IPS-NIHi7 (cell line): Measurements from ENCODE around the gene GPT2.

Experiments
- DNase-seq: peaks from one replicate; pipeline ENCODE4 v3.0.0; 2012; ENCODE audit warnings: mixed read lengths; ENCODE audit errors: extremely low spot score

The GPT2 gene

DNA sequence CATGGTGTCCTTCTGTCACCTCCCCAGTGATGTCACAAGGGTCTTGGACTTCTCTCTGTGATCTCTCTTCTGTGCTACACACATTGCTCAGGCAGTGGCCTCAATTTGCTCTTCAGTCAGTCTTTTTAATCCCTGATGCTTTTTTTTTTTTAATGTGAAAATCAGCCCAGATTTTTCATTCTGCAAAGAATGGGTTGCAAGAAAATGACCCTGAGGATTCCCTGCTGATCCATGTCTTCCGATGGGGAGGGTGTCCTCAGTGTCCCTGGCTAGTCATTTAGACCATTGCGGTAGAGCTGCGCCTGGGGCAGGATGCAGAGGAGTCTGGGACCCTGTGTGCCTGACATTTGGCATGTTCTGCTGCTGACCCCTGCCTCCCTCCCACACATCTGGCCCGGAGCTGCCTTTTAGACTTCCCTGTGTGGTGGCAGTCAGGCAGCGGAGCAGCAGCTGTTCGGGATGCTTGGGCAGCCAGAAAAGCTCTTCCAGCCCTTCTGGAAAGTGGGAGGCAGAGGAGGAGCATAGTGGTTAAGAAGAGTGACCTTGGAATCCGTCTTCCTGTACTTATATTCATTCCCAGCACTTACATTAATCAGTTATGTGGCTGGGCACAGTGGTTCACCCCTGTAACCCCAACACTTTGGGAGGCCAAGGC lies 12.3 kb downstream of the GPT2 start:
- DNase-seq: no peak

DNA sequence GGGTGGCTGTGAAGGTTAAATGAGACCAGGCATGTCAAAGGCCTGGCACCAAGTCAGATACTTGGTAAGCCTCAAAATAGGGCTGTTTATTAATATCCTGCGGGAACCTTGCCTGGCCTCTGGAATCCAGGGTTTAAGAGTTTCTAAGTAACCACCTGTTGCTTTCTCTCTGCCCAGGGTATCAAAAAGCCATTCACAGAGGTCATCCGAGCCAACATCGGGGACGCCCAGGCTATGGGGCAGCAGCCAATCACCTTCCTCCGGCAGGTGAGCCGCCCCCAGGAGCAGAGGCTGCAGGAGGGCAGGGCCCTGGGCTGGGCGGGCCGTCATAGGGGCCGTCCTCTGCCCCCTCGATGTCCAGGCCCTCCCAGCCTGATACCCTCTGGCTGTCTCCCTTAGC lies 13.3 kb downstream of the GPT2 start:
- no peak for DNase-seq

DNA sequence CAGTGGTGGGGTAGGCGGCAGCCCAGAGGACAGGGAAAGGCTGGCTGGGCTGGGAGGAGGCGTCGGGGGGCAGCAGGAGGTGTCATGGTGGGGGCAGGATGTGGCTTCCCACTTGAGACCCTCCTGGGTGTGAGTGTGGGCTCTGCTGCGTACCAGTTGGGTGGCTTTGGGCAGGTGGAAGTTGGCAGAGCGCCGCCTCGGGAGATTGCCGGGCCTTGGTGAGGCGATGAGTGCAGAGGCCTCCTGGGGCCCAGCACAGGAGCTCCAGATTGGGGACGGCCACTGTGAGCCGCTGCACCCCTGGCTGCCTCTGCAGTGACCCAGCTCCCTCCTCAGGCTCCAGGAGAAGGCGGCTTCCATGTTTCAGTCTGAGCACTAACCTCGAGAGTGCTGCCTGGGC lies 13.8 kb downstream of the GPT2 start:
- DNase-seq: no peak

DNA sequence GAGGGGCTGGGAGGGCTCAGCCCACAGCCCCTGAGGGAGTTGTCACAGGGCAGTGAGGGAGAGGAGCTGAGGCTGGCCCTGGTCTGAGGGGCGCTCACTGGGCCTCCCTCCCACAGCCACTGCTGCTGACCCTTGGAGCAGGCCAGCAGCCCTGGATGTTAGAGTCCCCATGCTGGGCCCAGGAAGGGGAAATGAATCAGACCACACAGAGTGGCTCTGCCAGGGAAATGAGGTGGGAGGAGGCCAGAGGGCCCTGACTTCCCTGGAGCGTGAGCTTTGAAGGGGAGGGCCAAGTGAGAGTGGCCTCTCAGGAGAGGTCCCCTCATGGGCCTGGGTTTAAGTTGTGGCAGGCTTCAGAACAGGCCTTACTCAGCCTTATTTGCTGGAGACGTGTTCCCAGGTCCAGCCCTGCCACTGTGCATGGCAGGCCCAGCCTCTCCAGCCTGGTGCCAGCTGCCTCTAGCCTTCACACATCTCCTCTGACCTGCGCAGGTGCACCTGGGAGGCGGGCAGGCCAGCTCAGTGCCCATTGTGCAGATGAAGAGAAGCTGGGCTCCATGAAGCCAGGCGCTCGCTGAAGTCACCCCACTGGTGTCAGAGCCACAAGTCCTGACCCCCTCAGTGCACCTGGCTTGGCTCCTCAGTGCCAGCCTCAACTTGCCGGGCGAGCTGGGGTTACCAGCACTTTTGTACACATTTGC lies 15.4 kb downstream of the GPT2 start:
- no peak for DNase-seq

DNA sequence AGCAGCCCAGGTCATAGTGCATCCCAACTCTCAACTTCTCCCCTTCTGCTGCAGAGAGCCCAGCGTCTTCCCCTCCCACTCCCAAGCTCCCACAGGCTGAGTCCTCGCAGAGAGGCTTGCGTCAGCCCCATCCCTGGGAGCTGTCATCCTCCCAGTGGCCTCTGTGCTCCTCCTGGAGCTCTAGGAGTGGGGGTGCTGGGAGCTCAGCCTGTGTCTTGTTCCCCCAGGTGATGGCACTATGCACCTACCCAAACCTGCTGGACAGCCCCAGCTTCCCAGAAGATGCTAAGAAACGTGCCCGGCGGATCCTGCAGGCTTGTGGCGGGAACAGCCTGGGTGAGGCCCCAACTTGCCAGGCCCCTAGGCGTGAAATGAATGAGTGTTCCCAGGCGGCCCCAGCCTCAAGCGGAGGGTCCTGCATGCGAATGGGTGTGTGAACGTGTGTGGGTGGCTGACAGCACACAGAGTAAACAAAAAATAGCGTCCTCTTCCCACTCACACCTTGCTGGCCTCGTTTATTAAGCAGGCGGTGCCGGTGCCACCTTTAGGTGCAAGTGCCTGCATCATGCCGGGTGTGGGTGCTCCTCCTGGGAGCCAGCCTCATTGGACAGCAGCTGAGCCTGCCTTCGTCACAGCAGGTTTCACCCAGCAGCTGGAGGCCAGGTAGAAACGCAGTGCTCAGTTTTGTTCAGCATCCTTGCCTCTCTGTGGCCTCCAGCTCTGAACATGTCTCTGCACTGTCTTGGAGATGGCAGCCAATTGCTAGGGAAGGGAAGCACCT lies 16.5 kb downstream of the GPT2 start:
- DNase-seq: no peak

DNA sequence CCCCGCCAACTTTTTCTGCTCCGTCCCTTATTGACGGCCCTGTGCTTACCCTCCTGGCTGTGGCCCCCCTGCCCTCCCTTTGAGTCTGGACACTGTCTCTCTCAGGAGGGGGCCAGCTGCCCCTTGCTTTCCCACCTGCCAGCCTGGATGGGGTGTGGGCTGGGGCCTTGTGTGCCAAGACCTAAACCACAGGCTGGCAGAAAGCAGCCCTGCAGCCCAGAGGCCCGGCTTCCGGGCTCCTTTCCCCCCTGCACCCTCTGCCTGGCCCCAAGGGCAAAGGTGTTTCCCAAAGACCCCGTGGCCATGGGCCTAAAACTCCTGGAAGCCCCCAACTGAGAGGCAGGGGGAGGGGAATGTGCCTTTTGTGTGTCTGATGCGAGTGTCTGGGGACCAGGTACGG lies 17.5 kb downstream of the GPT2 start:
- DNase-seq: no peak

DNA sequence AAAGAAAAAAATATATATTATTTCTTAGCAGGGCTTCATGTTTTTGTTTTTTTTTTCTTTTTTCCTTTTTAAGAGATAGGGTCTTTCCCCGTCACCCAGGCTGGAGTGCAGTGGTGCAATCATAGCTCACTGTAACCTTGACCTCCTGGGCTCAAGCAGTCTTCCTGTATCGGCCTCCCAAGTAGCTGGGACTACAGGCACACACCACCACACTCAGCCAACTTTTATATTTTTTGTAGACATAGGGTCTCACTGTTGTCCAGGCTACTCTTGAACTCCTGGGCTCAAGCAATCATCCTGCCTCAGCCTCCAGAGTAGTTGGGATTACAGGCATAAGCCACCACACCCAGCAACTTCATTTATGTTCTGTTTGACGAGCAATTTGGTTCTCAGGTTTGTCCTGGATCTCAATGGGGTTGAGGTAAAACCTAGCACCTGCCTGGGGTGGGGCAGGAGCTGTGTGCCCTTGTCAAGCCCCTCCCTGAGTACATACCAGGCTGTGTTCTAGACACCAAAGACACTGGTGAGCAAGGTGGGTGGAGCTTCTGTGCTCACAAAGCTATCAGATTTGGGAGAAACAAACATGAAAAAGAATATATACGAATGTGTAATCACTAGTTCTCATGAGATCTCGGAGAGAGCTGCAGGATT lies 19.2 kb downstream of the GPT2 start:
- no peak for DNase-seq

DNA sequence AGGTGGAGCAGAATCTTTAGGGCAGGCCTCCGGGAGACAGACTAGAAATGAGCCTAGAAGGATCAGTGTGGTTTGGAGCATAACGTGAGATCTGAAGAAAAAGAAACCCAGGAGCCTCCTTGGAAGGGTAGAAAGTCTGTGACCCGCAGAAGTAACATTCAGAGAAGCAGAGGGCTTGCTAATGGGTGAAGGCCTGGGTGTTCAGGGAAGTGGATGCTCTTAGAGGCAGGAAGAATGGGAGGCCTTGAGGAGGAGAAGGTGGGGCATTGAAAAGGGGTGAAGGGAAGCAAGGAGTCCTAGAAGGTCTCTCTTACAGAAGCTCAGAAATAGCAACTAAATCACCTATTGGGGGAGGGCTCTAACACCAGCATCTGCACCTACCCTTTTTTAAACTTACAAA lies 20.3 kb downstream of the GPT2 start:
- DNase-seq: no peak

DNA sequence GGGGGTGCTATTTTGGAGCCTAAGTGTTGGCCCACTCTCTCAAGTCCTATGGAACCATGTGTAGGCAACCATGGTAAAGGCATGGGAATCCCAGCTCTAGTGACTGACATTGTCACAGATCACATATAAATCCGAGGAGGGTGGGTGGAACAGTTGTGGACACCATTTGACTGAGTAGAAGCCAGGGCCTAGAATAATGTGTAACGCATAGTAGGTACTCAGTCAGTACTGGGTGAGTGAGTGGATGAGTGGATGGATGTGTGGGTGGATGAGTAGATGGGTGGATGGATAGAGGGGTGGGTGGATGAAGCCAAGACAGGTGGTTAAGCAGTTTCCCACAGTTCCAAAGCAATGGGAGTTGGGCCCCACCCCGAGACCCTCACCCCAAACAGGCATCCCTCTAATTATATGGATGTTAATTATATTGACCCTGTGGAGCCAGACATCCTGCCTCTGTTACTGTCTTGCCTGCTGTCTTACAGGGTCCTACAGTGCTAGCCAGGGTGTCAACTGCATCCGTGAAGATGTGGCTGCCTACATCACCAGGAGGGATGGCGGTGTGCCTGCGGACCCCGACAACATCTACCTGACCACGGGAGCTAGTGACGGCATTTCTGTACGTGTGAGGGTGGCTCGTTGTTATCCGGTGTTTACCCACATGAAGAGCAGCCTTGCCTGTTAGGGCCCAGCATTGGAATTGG lies 22.3 kb downstream of the GPT2 start:
- no peak for DNase-seq

DNA sequence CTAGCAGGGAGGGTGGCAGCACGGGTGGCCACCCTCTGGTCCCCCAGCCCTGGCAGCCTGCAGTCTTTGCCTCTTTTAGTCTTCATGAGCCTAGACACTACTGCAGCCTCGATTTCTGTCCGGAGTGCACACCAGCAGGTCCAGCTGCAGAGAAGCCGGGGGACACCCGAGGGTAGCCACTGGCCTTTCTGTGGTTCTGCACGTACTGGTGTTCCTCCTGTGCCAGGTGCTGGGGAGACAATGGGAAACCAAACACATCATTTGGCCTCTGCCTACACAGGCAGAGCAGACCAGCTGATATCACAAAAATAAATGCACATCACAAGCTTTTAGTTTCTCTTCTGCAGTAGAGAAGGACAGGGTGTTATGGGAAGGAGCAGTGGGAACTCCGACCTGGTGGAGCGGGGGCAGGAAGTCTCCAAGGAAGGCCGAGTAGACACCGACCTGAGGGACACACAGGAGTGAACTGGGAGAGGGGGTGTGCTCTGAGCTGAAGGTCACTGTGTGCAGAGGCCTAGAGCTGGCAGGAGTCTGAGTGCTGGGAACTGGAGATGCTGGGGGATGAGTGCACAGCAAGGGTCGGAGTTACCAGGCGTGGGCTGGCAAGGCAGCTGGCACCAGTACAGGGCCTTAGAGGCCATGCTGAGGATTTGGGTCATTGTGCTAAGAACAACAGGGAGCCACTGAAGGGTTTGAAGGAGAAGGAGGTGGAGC lies 23.1 kb downstream of the GPT2 start:
- DNase-seq: no peak

DNA sequence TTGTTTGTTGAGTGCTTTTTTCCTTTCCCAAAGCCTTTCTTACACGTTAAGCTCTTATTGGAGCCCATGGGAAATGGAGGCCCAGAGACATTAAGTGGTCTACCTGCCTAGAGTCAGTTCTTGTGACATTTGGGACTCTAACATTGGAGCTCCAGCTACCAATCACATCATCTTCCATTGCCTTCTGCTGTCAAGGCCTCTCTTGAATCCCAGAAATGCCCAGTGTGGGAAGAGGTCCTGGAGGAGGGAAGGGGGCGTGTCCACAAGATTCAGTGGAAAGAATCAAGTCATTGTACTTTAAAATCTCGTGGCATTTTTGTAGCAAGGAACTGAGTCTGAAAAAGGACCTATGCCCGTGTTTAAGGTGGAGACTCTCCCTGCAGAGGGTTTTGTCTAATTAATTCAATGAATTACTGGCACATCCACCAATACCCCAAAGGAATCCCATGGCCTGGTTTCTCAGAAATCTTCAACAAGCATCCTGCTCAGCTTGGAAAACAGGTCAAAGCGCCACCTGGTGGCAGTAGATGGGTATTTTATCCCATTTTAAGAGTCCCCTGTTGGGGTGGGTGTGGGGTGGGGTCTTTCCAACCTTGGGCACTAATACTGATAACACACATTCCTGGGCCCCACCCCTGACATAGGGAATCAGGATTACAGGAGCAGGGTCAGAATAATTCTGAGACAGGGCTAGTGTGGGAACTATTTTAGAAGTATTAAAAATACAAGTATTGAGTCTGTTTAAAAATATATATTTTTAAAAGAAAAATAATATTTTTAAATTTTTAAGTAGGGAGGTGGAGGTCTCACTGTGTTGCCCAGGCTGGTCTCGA lies 24.6 kb downstream of the GPT2 start:
- peak; percentile 86 for DNase-seq

DNA sequence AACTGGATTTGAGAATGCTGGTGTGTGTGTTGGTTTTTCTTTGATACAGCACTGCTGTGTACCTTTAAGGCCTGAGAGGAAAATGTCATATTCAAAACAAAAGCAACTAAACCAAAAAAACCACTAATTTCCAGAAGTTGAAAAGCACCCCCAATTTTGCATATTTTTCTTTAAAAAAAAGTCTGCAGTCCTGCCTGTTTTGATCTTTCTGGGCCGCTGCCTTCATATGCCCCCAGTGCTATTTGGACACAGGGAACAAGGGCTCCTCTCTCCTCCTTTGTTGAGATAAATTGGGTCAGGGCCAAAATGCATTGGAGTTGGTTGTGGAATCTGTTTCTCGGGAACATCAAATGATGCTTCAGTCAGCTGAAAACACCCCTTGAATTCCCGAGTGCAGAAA lies 26.9 kb downstream of the GPT2 start:
- no peak for DNase-seq

DNA sequence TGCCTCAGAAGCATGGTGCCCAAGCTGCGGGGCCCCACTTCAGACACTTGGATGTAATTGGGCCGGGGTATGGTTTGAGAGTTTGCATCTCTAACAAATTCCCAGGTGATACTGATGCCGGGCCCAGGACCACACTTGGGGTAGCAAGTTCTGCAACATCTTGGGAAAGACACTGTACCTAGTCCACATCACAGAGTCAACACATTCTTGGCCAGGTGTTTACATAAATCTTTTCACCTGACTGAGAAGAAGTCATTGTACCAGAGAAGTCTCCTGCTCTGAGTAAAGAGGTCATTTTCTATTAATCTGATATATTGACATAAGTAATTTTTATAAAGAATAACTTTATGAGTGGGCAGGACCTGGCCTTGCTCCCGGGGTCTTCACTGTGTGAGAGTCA lies 27.5 kb downstream of the GPT2 start:
- no peak for DNase-seq

DNA sequence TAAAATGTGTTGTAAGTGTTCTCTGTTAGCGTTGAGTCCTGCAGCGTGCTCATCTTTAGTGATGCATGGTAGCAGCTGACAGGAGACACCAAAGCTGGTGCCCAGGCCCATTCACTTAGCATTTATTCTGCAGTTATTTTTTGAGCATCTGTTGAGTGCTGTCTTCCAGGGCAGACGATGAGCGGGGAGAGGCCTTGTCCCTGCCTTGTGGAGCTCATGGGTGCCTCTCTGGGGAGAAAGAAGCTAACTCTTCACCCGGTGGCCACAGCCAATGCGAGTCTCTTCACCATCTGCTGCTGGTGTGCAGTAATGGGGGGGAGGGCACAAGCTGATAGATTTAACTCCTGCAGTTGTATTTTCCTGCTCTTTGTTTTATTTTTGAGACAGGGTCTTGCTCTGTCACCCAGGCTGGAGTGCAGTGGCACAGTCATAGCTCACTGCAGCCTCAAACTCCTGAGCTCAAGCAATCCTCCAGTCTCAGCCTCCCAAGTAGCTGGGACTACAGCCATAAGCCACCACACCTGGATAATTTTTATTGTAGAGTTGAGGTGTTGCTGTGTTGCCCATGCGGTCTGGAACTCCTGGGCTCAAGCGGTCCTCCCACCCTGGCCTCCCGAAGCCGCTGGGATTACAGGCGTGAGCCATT lies 30.5 kb downstream of the GPT2 start:
- DNase-seq: no peak

DNA sequence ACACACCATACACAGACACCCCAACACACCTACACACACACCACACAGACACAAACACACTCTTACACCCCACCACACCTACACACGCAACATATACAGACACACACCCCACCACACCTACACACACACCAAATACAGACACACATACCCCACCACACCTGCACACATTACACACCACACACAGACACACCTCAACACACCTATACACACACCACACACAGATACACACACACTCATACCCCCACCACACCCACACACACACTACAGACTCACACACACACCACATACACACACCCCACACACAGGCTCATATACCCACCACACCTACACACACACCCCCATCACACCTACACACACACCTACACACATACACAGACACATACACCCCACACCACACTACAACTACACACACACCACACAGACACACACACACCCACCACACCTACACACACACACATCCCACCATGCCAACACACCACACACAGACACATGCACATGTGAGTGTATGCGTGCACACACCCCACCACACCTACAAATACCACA lies 31.4 kb downstream of the GPT2 start:
- no peak for DNase-seq

DNA sequence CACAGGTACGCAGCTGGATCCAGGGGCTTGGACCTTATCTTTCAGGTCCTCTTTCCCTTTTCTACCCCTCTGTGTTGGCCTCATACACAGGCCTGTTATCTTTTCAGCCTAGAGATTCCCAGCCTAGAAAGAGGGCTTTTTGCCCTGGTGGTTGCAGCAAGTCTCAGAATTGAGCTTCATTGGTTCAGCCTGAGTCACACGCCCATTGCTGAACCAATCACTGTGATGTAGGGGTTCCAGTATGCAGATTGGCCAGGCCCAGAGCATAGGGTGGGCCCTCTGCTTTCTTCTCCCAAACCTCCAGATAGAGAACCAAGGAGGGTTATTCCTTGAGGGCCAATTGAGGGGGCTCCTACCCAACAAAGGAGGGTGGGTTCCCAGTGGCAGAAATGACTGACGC lies 32.8 kb downstream of the GPT2 start:
- DNase-seq: peak; percentile 66

DNA sequence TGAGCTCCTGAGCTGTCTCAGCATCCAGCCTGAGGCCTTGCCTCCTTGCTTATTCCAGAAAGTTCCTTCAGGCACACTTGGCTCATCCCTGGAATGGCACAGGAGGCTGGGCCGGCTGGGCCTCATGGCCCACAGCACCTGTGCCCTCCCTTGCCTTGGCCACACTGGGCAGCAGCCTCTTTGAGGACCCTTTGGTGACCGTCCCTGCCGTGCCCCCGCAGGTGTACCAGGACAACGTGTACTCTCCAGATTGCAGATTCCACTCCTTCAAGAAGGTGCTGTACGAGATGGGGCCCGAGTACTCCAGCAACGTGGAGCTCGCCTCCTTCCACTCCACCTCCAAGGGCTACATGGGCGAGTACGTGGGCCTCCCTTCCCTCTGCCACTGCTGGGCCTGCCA lies 34.2 kb downstream of the GPT2 start:
- DNase-seq: no peak

DNA sequence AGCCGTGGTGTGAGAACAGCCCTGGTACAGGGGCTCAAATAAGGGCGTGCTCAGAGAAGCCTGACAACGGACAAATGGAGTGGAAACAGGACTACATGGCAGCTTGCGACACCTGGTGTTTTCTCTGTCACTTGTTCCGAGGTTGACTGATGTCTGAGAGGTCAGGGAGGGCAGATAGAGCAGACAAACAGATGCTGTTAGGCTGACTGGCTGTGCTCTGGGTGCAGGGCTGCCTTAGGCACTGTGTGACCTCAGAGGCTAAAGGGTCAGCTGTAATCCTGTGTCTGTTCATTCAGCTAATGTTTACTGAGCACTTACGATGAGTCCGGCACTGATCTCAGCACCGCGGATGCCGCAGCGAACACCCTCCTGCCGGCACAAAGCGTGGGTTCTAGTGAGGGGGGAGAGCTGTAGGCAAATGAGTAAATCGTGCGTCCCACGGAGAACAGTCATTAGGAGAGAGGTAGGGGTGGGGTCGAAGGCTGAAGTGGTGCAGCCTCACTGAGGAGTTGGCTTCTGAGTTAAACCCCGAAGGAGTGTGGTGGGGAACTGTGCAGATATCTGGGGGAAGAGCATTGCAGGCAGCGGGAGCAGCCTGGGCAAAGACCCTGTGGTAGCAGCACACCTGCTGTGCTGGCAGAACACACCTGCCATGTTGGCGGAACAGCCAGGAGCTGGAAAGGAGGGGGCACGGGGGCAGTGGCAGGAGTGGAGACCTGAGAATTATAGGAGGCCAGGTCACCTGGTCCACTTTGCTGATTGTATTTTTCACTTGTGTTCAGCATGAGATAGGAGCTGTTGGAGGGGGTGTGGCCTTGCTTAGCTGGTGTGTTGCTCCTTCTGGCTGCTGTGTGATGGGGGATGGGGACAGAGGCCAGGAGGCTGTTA lies 35.0 kb downstream of the GPT2 start:
- DNase-seq: no peak
